CD4-positive, alpha-beta T cell (primary cell): ENCODE data around the gene TMEM132C. TPM values are rescaled to one million over a fixed set of nuclear protein-coding genes. Genes with fewer than 3 reads are reported as not detected.

Source experiments
- ATAC-seq: fragments of 200-7000 bp; cut with Tn5 transposase; one replicate; pipeline ENCODE4 v1.10.0; 2022; ENCODE audit warnings: mild to moderate bottlenecking; ENCODE audit not compliant: poor library complexity
- CTCF ChIA-PET: fragments of 350-600 bp; sonication (Branson Sonifier 250); formaldehyde crosslinking; loops from one replicate; lab custom pipeline; 2021; ENCODE audit warnings: antibody characterized with exemption, inconsistent platforms; lab: Charles Lee
- POLR2A ChIA-PET: fragments of 350-600 bp; sonication (Branson Sonifier 250); formaldehyde crosslinking; loops from one replicate; lab custom pipeline; 2021; ENCODE audit warnings: antibody characterized with exemption, inconsistent platforms; lab: Charles Lee
- DNase-seq, 14 experiments: peaks; one replicate each; pipeline ENCODE4 v3.0.0-alpha.2; 2013 to 2020; ENCODE audit warnings: mixed read lengths in 2 of 14
- H3K27ac ChIP-seq, 2 donors: one replicate each; pipeline versions ENCODE4 v1.5.1 to v1.7.0; 2013; ENCODE audit warnings: low read length in 2 of 2, low read depth in 1 of 2, mild to moderate bottlenecking in 1 of 2
- H3K27me3 ChIP-seq, 2 experiments: 1 replicate in 1 of 2; 2 replicates in 1 of 2; pipeline versions ENCODE4 v1.6.1 to v1.7.0; 2013; ENCODE audit warnings: low read length in 2 of 2, control low read depth in 1 of 2, mild to moderate bottlenecking in 1 of 2, moderate library complexity in 1 of 2; ENCODE audit not compliant: insufficient read depth in 2 of 2, control insufficient read depth in 1 of 2
- H3K36me3 ChIP-seq: one replicate; pipeline ENCODE4 v1.6.1; 2013; ENCODE audit warnings: low read length, control low read depth; ENCODE audit not compliant: insufficient read depth
- H3K4me1 ChIP-seq: one replicate; pipeline ENCODE4 v1.6.1; 2013; ENCODE audit warnings: low read length, control low read depth; ENCODE audit not compliant: insufficient read depth
- H3K4me3 ChIP-seq: one replicate; pipeline ENCODE4 v1.5.1; 2013; ENCODE audit warnings: mild to moderate bottlenecking, low read length, moderate library complexity
- H3K9me3 ChIP-seq, 2 experiments: 1 replicate in 1 of 2; 2 replicates in 1 of 2; pipeline versions ENCODE4 v1.6.1 to v1.7.0; 2013; ENCODE audit warnings: low read length in 2 of 2, mild to moderate bottlenecking in 2 of 2, control low read depth in 1 of 2, moderate library complexity in 1 of 2; ENCODE audit not compliant: control insufficient read depth in 1 of 2, insufficient read depth in 1 of 2
- H3K27ac Mint-ChIP-seq: one replicate; pipeline ENCODE4 v1.8.0; 2020; ENCODE audit warnings: mixed read lengths
- H3K27me3 Mint-ChIP-seq: one replicate; pipeline ENCODE4 v1.8.0; 2021; ENCODE audit warnings: mixed read lengths
- H3K36me3 Mint-ChIP-seq: one replicate; pipeline ENCODE4 v1.8.0; 2021; ENCODE audit warnings: low read depth, mixed read lengths
- H3K4me1 Mint-ChIP-seq: one replicate; pipeline ENCODE4 v1.8.0; 2021; ENCODE audit warnings: low read depth, mixed read lengths
- H3K4me3 Mint-ChIP-seq: one replicate; pipeline ENCODE4 v1.8.0; 2020; ENCODE audit warnings: mild to moderate bottlenecking, mixed read lengths
- H3K9me3 Mint-ChIP-seq: one replicate; pipeline ENCODE4 v1.8.0; 2020; ENCODE audit warnings: mixed read lengths
- CTCF ChIP-seq: fragments of 200-600 bp; IDR thresholded peaks from one replicate; pipeline ENCODE4 v1.8.0; 2022; ENCODE audit warnings: antibody characterized with exemption, mild to moderate bottlenecking
- intact Hi-C, 2 experiments: fragments of 100-400 bp; cut with DNase I in 1 of 2; cut with micrococcal nuclease in 1 of 2; formaldehyde crosslinking; loops; one replicate each; pipeline versions ENCODE4 v1.15.1 to v1.9.0; 2023 to 2025; cut with DNase I, micrococcal nuclease
- total RNA-seq, 174 experiments: library from RNA in 2 of 174; stranded (reverse) in 2 of 174; gene quantifications; one replicate each; pipeline ENCODE4 v1.2.3 and lab custom pipeline; 2021 to 2026

TMEM132C gene
- total RNA-seq, 2 experiments from 2014 or later: not detected

GRCh38 chr12:128581321-128581761, 314.4 kb downstream of the TMEM132C start:
- H3K4me3 ChIP-seq: no peak overlapping the region
- H3K27ac ChIP-seq: no peak overlapping the region
- POLR2A ChIA-PET: no interaction called here
- no peaks in the 10 kb centered on the region for H3K36me3 ChIP-seq
- CTCF ChIA-PET: no interaction called here
- Mint-ChIP-seq H3K27ac (no peak overlapping the region), H3K27me3 (no peaks in the 10 kb centered on the region), H3K4me1 (no peaks in the 10 kb centered on the region), H3K4me3 (no peak overlapping the region), H3K9me3 (peaks cover 5% of the 10 kb centered on the region), H3K36me3 (no peaks in the 10 kb centered on the region)
- DNase-seq (no peak), ATAC-seq (no peak)
- H3K27me3 ChIP-seq: no peaks in the 10 kb centered on the region
- intact Hi-C loops: no loop called here
- H3K9me3 ChIP-seq: peaks cover 0 to 16% of the 10 kb centered on the region in 2 experiments
- TF ChIP-seq CTCF: no peak
- no peaks in the 10 kb centered on the region for H3K4me1 ChIP-seq

- no peak for TF ChIP-seq CTCF
- no peaks in the 10 kb centered on the region for H3K4me1 Mint-ChIP-seq
- Histone ChIP-seq H3K9me3 (peaks cover 0 to 11% of the 10 kb centered on the region in 2 experiments), H3K4me3 (no peak overlapping the region), H3K36me3 (no peaks in the 10 kb centered on the region), H3K27me3 (no peaks in the 10 kb centered on the region), H3K27ac (no peak overlapping the region), H3K4me1 (no peaks in the 10 kb centered on the region)
- POLR2A ChIA-PET: no interaction called here
- DNase-seq (no peak), ATAC-seq (no peak)
- no peaks in the 10 kb centered on the region for H3K36me3 Mint-ChIP-seq
- no peak overlapping the region for H3K4me3 Mint-ChIP-seq
- CTCF ChIA-PET: no interaction called here
- H3K27ac Mint-ChIP-seq: no peak overlapping the region
- intact Hi-C loops: no loop called here
- H3K27me3 Mint-ChIP-seq: no peaks in the 10 kb centered on the region
- peaks cover 3% of the 10 kb centered on the region for H3K9me3 Mint-ChIP-seq
These were observed 316.5 kb downstream of the TMEM132C start for GRCh38 chr12:128583453-128583852.

GRCh38 chr12:128586451-128587029, 319.6 kb downstream of the TMEM132C start:
- ATAC-seq: no peak
- POLR2A ChIA-PET: no interaction called here
- Mint-ChIP-seq H3K4me1 (no peaks in the 10 kb centered on the region), H3K36me3 (no peaks in the 10 kb centered on the region), H3K9me3 (peaks cover 3% of the 10 kb centered on the region), H3K27me3 (no peaks in the 10 kb centered on the region), H3K4me3 (no peak overlapping the region), H3K27ac (no peak overlapping the region)
- Histone ChIP-seq H3K27ac (no peak overlapping the region), H3K36me3 (no peaks in the 10 kb centered on the region), H3K4me1 (no peaks in the 10 kb centered on the region), H3K27me3 (no peaks in the 10 kb centered on the region), H3K9me3 (peaks cover 0 to 19% of the 10 kb centered on the region in 2 experiments), H3K4me3 (no peak overlapping the region)
- CTCF ChIA-PET: no interaction called here
- DNase-seq: no peak
- TF ChIP-seq CTCF: no peak
- intact Hi-C loops: no loop called here
